NT2/D1 (cell line): ENCODE data around the gene TNS3.

ENCODE experiments used
- DNase-seq: peaks from one replicate; pipeline ENCODE4 v3.0.0-alpha.2; 2011; ENCODE audit warnings: low read depth, low spot score
- H3K27me3 ChIP-seq: 2 replicates; pipeline ENCODE4 v1.6.0; 2011; ENCODE audit warnings: mild to moderate bottlenecking; ENCODE audit not compliant: insufficient read length, insufficient read depth
- H3K36me3 ChIP-seq: 2 replicates; pipeline ENCODE4 v1.6.1; 2011; ENCODE audit warnings: mild to moderate bottlenecking, low read length, mixed read lengths; ENCODE audit not compliant: insufficient read depth, insufficient read length
- H3K4me1 ChIP-seq: 2 replicates; pipeline ENCODE4 v1.5.1; 2011; ENCODE audit not compliant: insufficient read depth, insufficient read length
- H3K4me3 ChIP-seq: 2 replicates; pipeline ENCODE4 v1.5.1; 2011; ENCODE audit warnings: low read depth; ENCODE audit not compliant: insufficient read length
- H3K9ac ChIP-seq: 2 replicates; pipeline ENCODE4 v1.6.0; 2011; ENCODE audit warnings: low read depth; ENCODE audit not compliant: insufficient read length
- H3K9me3 ChIP-seq: 2 replicates; pipeline ENCODE4 v1.5.1; 2011; ENCODE audit warnings: mild to moderate bottlenecking, low read length; ENCODE audit not compliant: insufficient read depth
- SUZ12 ChIP-seq: IDR thresholded peaks from 2 replicates; pipeline ENCODE4 v1.6.1; 2011; ENCODE audit not compliant: insufficient read length, insufficient read depth; ENCODE audit errors: extremely low read depth
- YY1 ChIP-seq: IDR thresholded peaks from 2 replicates; pipeline ENCODE4 v1.6.1; 2011; ENCODE audit not compliant: insufficient read length, insufficient read depth
- ZNF274 ChIP-seq: IDR thresholded peaks from 2 replicates; pipeline ENCODE4 v1.6.1; 2011; ENCODE audit warnings: mild to moderate bottlenecking, low read depth, low read length

The TNS3 gene

DNA sequence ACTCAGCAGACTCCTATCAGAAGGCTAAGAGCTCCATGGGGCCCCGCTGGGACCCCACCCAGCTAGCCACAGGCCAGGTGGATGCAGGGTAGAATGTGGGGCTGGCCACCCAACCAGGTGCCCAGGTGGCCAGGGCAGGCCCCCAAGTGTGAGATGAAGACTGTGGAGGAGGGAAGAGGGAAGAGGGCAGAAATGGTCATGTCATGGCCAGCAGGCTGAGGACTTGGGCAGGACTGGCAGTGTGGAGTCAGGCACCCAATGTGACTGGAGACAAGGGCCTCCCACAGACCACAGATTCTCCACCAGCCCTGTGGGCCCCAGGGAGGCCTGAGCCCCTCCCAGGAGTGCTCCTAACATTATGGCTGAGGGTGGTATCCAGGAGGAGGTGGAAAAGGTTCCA lies 141.6 kb downstream of the TNS3 start:
- TF ChIP-seq YY1: no peak
- H3K9me3 ChIP-seq: no peaks in the 10 kb centered on the region
- no peak overlapping the region for H3K4me3 ChIP-seq
- DNase-seq: no peak
- H3K4me1 ChIP-seq: peaks cover 2% of the 10 kb centered on the region
- no peak overlapping the region for H3K9ac ChIP-seq
- H3K27me3 ChIP-seq: no peaks in the 10 kb centered on the region
- H3K36me3 ChIP-seq: peaks cover 42% of the 10 kb centered on the region

DNA sequence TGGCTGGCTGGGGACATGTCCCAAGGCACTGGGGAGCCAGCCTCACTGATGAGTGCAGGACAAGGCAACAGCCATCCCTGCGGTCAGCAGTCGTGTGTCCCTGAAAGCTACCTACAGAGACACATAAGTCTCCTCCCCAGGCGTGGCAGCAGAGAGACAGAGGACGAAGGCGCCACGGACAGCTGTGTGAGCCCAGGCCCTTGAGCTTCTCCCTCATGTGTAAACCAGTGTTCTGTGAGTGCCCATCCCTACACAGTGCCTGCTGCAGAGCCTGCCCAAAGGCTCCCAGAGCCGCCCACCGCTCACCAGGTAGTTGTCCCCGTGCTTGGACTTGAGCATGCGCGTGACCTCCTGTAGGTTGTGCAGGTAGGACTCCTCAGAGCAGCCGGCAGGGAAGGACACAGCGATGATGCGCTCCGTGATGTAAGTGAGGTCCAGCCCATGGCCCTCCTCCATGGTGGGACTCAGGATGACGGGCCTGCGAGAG lies 142.7 kb downstream of the TNS3 start:
- peaks cover 53% of the 10 kb centered on the region for H3K36me3 ChIP-seq
- H3K4me1 ChIP-seq: peaks cover 2% of the 10 kb centered on the region
- no peak for DNase-seq
- H3K9me3 ChIP-seq: no peaks in the 10 kb centered on the region
- H3K4me3 ChIP-seq: no peak overlapping the region
- no peak overlapping the region for H3K9ac ChIP-seq
- no peaks in the 10 kb centered on the region for H3K27me3 ChIP-seq
- no peak for TF ChIP-seq ZNF274
- TF ChIP-seq SUZ12: no peak
- TF ChIP-seq YY1: no peak

DNA sequence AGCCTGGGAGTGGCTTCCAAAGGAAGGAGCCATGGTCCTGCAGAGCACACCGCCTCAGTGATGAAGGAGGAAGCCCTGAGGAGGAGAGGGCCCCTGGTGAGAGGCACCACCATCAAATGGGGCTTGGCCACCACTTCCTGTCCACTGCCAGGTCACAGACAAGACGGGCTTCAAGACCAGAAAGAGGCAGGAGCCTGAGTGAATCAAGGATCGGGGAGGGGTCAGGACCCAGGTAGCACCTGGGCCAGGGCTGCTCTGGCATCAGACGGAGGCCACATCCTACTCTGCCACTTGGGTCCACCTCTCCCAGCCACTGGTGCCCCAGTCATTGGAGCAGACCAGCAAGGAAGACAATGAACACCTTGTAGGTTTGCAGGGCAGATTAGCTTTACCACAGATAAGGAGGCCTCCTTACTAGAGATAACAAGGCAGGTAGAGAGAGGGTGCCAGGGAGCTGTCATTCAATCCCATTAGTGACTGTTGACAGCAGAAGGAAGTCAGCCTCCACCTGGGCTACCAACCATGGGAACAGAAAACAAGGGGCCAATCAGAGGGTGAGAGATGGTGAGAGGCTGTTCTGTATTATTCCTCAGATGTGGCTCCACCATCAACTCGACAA lies 143.4 kb downstream of the TNS3 start:
- H3K36me3 ChIP-seq: peaks cover 57% of the 10 kb centered on the region

DNA sequence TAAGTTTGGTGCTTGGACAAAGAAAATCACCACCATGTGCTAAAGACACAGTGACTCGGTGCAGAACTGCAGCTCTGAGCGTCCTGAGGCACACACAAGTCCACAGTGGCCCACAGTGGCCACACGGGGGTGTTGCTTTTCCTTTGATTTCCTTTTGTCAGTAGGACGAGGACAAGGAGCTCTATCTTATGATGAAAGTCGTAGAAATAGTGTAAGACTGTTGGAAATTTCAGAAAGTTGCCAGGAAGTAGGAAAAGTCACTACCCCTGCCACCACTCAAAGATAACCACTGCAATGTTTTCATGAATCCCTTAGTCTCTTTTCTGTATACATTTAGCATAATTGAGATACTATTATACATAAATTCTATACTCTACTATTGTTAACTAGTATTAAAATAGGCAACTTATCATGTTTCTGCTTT lies 146.0 kb downstream of the TNS3 start:
- Histone ChIP-seq H3K9me3 (no peaks in the 10 kb centered on the region), H3K27me3 (no peaks in the 10 kb centered on the region), H3K4me3 (no peak overlapping the region), H3K36me3 (peaks cover 75% of the 10 kb centered on the region), H3K9ac (no peak overlapping the region), H3K4me1 (peaks cover 2% of the 10 kb centered on the region)
- DNase-seq: peak; percentile 56
- TF ChIP-seq ZNF274: no peak
- TF ChIP-seq YY1: no peak
- TF ChIP-seq SUZ12: no peak

More for the DNA sequence above, 143.4 kb downstream of the TNS3 start:
- peaks cover 2% of the 10 kb centered on the region for H3K4me1 ChIP-seq
- no peak for DNase-seq
- no peak overlapping the region for H3K9ac ChIP-seq
- no peak overlapping the region for H3K4me3 ChIP-seq
- TF ChIP-seq ZNF274: no peak
- TF ChIP-seq SUZ12: no peak
- no peak for TF ChIP-seq YY1
- H3K27me3 ChIP-seq: no peaks in the 10 kb centered on the region
- H3K9me3 ChIP-seq: no peaks in the 10 kb centered on the region

DNA sequence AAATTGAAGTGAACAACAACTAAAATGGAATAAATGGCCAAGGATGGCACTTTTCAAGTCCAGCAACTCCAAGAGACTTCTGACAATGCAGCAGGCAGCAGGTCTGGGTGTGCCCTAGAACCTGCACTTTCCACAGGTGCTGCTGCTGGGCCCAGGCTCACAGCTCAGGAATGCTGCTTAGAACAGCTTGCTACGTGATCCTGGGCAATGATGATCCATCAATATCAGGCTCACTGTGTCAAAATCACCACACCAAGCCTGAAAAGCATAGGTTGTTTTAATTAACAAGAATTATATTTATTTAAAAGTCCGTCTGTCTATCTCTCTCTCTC lies 148.4 kb downstream of the TNS3 start:
- no peaks in the 10 kb centered on the region for H3K9me3 ChIP-seq
- no peaks in the 10 kb centered on the region for H3K4me1 ChIP-seq
- peaks cover 58% of the 10 kb centered on the region for H3K36me3 ChIP-seq
- DNase-seq: no peak
- H3K27me3 ChIP-seq: no peaks in the 10 kb centered on the region
- TF ChIP-seq SUZ12 (no peak), YY1 (no peak), ZNF274 (no peak)
- H3K9ac ChIP-seq: no peak overlapping the region
- no peak overlapping the region for H3K4me3 ChIP-seq

DNA sequence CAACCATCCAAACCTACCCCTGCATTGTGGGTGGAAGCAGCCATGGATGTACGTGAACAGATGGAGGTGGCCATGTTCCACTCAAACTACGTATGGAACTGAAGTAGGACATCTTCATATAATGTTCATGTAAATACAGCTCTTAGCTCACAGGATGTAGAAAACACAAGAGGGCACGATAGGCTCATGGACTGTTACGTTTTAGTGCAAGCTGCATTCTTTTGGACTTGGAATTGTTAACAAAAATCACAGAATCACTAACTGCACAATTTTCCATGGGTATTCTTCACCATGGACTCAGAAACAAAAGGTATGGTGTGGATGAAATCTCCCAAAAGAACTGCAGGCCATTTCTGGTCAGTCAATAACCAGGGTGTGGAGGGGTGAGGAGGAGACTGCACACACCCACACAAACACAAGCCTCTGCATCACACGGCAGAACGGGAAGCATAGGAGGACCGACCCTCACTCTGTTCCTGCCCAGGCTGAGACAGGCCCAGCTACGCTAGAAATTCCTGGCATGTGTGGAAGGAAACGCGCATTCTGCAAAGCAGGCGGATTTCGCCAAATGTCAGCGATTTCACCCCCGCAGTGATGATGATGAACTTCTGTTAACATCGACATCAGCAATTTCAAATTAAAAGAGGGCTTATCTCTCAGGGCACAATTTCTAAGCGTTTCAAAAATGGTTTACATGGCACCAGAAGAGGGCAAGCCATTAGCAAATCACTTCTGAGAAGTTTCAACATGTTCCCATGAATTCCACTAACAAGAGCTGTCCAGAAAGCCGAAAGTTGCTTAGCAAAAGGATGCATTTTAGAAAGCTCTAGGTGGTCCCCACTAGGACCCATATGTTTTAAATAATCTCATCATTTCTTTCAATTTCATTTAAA lies 149.0 kb downstream of the TNS3 start:
- no peaks in the 10 kb centered on the region for H3K4me1 ChIP-seq
- H3K27me3 ChIP-seq: no peaks in the 10 kb centered on the region
- no peak overlapping the region for H3K9ac ChIP-seq
- no peak for DNase-seq
- TF ChIP-seq SUZ12 (no peak), ZNF274 (no peak), YY1 (no peak)
- H3K9me3 ChIP-seq: no peaks in the 10 kb centered on the region
- peaks cover 56% of the 10 kb centered on the region for H3K36me3 ChIP-seq
- H3K4me3 ChIP-seq: no peak overlapping the region

DNA sequence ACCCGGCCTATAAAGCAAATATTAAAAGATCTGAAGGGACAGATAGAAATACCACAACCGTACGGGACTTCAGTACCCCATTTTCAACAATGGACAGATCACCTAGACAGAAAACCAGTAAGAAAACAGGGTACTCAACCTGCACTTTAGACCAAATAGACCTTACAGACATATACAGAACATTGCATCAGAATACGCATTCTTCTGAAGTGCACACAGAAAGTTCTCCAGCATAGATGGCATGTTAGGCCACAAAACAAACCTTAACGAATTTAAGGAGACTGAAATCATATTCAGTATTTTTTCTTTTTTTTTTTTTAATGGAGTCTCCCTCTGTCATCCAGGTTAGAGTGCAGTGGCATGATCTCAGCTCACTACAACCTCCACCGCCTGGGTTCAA lies 151.5 kb downstream of the TNS3 start:
- H3K9me3 ChIP-seq: no peaks in the 10 kb centered on the region
- H3K36me3 ChIP-seq: peaks cover 58% of the 10 kb centered on the region
- no peak for DNase-seq
- no peak overlapping the region for H3K9ac ChIP-seq
- H3K27me3 ChIP-seq: no peaks in the 10 kb centered on the region
- no peak overlapping the region for H3K4me3 ChIP-seq
- no peaks in the 10 kb centered on the region for H3K4me1 ChIP-seq
- TF ChIP-seq SUZ12: no peak
- no peak for TF ChIP-seq ZNF274
- no peak for TF ChIP-seq YY1
